ENCODE results near the gene PLEKHN1.
"Not testable (repeated sequence)": the region's sequence is repeated elsewhere in the genome, so short reads cannot be mapped to it uniquely, and the experiment has no call there.

The PLEKHN1 gene

DNA sequence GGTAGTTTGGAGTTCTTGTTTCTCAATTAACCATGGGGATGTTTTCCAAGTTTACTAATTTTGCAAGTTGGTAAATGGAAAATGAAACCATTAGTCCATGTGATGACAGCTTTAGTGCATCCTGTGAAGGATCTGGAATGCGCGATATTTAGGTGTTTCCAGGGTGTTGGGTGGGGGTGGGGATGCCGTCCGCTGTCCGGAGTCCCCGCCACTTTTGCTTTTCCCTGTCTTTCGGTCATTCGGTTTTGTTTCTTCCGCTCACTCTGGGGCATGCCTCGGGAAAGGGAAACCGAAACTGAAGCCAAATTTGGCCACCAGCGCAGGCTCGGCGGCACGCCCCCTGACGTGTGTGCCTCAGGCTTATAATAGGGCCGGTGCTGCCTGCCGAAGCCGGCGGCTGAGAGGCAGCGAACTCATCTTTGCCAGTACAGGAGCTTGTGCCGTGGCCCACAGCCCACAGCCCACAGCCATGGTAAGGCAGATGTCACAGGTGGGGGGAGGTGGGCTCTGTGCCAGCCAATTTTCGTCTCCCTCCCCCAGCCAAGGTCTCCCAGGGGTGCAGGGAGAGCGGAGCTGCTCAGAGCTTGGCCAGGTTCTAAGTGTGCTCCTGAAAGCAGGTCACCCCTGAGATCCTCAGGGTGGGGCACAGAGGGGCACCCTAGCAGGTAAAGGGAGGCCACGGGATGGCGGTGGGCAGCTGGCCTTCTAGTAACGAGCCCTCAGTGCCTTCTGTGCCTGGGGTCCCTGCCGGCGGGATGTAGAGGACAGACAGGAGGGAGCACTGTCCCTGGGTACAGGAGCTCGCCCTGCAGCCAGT is 47.0 kb downstream of the PLEKHN1 start, which contains the start of gene ISG15:
Gene ISG15 (plus strand): TSS at position 393 of the 817 bp plus-strand sequence. CDS start 77 bp downstream, at position 470.
- DNase-seq (ENCODE audit: low read depth) = peak; percentile 55

DNA sequence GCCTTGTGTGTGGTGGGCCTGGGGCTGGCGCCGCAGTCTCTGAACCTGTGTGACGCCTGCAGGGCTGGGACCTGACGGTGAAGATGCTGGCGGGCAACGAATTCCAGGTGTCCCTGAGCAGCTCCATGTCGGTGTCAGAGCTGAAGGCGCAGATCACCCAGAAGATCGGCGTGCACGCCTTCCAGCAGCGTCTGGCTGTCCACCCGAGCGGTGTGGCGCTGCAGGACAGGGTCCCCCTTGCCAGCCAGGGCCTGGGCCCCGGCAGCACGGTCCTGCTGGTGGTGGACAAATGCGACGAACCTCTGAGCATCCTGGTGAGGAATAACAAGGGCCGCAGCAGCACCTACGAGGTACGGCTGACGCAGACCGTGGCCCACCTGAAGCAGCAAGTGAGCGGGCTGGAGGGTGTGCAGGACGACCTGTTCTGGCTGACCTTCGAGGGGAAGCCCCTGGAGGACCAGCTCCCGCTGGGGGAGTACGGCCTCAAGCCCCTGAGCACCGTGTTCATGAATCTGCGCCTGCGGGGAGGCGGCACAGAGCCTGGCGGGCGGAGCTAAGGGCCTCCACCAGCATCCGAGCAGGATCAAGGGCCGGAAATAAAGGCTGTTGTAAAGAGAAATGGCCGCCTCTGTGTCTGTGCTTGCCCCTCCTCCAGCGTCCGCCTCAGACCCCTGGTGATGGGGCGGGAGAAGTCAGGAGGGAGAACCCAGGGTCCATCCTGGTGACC is 47.8 kb downstream of the PLEKHN1 start:
- DNase-seq (ENCODE audit: low read depth) = no peak

DNA sequence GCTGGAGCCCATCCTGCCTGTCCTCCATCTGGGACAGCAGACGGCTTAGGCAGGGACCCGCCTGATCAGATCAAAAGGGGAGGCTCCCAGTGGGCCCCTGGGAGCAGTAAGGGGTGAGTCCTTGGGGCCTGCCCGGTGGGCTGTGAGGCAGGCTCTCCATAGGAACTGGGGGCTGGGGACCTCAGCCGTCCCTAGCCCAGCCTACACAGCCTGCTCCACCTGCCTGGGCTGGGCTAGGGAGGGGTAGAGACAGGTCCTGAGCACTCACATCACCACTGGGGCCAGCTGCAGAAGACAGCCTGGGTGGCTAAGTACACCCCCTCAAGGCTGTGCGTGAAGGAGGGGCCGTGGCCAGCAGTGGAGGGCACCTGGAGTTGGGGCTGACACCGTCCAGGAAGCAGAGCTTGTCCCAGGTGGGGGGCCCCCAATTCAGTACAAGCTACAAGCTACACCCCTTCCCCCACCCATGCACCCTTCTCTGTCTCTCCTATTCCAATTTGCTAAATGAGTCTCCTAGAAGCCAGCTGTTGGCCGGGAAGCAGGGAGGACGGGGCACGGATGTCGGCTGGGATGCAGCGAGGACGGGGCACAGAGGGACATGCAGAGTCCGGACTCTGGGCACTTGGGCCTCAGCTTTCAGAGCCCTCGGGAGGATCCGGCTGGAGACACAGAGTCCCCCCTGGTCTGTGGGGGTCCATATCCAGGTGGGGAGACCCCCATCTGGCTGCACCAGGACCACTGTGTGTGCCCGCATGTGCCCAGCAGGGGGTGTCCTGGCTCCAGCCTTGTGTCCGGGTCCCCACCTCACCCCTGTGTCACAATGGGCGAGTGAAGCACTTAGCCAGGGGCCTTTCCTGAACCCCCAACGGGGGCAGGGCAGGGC is 48.8 kb downstream of the PLEKHN1 start:
- DNase-seq (ENCODE audit: low read depth) = no peak

DNA sequence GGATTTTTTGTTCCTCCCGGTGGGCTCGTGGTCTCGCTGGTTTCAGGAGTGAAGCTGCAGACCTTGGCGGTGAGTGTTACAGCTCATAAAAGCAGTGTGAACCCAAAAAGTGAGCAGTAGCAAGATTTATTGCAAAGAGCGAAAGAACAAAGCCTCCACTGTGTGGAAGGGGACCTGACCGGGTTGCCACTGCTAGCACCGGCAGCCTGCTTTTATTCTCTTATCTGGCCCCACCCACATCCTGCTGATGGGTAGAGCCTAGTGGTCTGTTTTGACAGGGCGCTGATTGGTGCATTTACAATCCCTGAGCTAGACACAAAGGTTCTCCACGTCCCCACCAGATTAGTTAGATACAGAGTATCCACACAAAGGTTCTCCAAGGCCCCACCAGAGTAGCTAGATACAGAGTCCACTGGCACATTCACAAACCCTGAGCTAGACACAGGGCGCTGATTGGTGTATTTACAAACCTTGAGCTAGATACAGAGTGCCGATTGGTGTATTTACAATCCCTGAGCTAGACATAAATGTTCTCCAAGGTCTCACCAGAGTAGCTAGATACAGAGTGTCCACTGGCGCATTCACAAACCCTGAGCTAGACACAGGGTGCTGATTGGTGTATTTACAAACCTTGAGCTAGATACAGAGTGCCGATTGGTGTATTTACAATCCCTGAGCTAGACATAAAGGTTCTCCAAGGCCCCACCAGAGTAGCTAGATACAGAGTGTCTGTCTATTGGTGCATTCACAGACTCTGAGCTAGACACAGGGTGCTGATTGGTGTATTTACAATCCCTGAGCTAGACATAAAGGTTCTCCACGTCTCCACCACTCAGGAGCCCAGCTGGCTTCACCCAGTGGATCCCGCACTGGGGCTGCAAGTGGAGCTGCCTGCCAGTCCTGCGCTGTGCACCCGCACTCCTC is 51.4 kb downstream of the PLEKHN1 start:
- DNase-seq (ENCODE audit: low read depth) = not testable (repeated sequence)

DNA sequence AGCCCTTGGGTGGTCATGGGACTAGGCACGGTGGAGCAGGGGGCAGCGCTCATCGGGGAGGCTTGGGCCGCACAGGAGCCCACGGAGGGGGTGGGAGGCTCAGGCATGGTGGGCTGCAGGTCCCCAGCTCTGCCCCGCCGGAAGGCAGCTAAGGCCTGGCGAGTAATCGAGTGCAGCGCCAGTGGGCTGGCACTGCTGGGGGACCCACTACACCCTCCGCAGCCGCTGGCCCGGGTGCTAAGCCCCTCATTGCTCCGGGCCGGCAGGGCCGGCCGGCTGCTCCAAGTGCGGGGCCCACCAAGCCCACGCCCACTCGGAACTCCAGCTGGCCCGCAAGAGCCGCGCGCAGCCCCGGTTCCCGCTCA is 52.0 kb downstream of the PLEKHN1 start:
- DNase-seq (ENCODE audit: low read depth) = not testable (repeated sequence)

DNA sequence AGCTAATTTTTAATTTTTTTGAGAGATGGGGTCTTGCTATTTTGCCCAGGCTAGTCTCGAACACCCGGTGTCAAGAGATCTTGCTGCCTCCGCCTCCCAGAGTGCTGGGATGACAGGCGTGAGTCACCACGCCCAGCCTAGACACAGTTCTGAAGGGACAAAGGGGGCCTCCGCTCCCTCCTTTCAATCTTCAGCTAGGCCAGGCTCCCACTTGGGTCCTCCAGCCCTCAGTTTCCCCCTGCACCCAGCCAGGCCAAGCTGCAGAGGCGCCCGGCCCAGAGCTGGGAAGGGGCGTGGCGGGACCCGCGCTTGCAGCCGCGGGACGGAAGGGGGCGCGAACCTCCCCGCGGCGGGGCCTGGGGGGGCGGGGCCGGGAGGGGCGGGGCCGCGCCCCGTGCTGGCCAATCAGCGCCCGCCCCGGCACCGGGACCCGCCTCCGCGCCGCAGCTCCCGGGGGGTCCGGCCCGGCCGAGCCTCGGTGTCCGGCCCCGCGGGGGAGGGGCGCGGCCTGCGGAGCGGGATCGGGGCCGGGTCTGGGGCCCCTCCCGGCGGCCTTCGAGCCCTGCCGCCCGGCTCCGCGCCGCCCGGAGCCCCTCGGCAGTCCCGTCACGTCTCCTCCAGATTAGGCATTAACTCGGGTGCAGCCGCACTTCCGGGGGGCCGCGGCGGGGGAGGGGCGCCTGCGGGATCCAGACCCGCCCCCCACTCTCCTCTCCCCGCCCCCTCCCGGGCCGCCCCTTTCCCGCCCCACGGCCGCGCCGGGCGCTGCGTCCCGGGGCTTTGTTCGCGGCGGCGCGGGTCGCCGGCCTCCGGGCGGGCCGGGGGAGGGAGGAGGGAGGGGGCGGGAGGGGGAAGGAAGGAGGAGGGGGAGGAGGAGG is 53.1 kb downstream of the PLEKHN1 start:
- DNase-seq (ENCODE audit: low read depth) = no peak

DNA sequence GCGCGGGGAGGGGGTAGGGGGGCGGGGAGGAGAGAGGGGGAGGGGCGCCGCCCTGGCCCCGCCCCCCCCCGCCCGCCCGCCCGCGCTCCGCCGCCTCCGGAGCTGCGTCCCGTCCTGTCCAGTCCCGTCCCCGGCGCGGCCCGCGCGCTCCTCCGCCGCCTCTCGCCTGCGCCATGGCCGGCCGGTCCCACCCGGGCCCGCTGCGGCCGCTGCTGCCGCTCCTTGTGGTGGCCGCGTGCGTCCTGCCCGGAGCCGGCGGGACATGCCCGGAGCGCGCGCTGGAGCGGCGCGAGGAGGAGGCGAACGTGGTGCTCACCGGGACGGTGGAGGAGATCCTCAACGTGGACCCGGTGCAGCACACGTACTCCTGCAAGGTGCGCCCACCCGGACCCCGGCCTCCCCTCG is 53.7 kb downstream of the PLEKHN1 start, which contains the start of gene AGRN:
Gene AGRN (plus strand): TSS at position 121 of the 405 bp plus-strand sequence. CDS start 53 bp downstream, at position 174.
- no peak for DNase-seq (ENCODE audit: low read depth)

DNA sequence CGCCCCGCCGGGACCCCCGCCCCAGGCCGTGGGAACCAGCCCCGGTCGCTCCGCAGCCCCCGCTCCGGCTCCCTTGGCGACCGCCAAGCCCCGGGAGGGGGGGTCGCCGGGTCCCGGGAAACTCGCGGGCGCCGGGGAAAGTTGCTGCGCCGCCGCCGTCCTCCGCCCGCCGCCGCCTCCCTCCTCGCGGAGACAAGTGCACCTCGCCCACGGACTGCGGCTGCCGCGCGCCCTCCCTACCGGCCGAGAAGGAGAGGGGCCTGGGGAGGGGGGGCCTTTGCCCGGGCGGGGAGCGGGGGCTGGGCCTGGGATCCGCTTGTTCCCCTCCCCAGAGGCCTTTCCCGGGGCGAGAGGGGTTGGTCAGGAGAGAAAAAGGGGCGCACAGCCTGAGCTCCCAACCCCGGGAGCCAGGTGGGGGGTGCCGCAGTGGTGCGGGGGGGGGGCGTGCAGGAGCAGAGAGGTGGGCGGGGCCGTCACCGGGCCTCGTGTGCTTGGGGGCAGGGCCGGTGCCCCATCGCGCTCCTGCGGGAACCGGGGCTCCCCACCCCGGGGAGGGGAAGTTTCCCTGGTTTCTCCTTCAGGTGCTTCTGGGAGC is 54.2 kb downstream of the PLEKHN1 start:
- DNase-seq (ENCODE audit: low read depth) = no peak

DNA sequence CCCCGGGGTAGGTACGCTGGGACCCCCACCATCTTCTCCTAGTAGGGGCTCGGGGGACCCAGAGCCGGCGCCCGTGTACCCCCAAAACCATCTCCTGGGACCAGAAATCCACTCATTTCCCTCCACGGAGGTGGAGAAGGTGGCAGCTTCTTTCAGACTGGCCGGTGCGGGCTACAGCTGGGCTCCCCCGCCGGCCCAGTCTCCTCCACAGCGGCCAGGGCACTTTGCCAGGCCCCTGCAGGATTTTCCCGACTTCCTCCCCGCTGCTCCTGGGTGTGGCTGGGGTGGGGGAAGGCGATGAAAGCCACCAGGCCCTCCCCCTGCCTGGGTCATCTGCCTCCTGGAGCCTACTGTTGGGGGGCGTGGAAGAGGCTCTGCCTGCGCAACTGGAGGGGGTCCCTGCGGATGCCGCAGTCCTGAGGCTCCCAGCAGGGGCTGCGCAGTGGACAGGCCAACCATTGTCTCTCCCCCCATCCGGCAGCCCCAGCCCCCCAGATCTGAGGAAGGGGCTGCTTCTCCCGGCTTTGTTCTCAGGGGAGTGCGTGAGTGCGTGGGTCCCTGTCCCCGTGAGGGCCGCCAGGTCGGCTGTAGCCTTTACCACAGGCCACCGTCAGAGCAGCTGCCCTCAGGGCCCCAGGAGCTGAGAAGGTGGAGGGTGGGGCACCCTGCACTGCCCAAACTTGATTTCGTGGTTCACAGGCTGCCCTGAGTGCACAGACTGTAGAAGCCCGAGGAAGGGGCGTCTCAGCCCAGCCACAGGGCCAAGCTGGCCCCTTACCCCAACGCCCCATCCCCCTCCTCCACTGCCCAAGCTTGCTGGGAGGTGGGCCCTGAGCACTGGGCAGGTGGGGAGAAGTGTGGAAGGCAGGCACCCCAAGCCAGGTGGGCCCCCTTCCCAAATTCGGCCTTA is 55.0 kb downstream of the PLEKHN1 start:
- DNase-seq (ENCODE audit: low read depth) = no peak

DNA sequence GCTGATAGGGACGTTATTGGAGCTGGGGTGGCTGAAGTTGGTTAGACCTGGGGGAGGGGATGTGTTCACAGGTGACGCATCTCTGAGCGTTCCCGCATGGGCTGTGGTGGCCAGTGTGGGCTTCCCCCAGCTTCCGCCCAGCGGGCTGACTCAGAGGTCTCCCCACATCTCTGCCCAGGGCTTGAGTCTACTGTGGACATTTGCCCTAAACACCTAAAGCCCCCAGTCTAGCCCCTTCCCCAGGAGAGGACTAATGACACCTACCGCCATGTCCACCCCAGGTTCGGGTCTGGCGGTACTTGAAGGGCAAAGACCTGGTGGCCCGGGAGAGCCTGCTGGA is 55.6 kb downstream of the PLEKHN1 start:
- DNase-seq (ENCODE audit: low read depth) = no peak

DNA sequence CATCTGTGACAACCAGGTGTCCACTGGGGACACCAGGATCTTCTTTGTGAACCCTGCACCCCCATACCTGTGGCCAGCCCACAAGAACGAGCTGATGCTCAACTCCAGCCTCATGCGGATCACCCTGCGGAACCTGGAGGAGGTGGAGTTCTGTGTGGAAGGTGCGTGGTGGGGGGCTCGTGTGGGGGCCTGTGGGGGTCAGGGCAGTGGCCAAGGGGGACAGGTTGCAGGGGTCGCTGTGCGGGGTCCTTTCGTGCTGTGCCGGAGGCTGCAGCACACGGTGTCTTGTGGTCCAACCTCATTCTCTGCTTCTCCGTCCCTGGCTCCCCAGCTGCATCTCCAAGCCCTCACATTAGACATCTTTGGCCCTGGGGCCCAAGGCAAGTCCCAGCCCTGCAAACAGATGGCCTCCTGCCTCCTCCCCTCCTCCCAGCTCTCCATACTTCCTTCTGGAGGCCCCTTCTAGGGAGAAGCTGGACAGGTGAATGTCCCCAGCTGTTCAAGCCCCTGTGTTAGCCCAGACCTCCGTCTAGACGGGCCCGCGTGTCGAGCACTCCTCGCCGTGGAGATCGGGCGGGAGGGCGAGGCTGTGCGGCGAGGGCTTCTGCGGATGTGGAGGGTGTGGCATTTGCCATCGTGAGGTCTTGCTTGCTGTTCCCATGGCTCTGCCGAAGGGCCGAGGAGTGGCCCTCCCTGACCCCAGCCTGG is 56.2 kb downstream of the PLEKHN1 start:
- DNase-seq (ENCODE audit: low read depth) = no peak

DNA sequence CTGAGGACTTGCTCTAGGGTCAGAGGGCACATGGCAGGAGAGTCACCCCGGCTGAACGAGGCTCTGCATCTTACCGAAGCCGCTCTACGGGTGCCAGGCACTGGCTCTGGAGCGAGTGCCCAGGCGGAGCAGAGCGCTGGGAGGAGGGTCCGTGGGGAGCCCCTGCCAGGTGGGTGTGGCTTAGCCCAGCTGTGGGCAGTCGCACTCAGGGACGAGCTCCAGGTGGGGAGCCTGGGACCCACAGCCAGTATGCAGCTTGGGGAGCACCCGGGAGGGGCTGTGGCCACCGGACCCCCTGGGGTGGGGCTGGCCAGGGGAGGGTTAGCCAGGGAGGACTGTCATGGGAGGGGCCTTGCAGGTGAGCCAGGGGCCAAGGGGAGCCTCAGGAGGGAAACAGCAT is 57.4 kb downstream of the PLEKHN1 start:
- DNase-seq (ENCODE audit: low read depth) = no peak

DNA sequence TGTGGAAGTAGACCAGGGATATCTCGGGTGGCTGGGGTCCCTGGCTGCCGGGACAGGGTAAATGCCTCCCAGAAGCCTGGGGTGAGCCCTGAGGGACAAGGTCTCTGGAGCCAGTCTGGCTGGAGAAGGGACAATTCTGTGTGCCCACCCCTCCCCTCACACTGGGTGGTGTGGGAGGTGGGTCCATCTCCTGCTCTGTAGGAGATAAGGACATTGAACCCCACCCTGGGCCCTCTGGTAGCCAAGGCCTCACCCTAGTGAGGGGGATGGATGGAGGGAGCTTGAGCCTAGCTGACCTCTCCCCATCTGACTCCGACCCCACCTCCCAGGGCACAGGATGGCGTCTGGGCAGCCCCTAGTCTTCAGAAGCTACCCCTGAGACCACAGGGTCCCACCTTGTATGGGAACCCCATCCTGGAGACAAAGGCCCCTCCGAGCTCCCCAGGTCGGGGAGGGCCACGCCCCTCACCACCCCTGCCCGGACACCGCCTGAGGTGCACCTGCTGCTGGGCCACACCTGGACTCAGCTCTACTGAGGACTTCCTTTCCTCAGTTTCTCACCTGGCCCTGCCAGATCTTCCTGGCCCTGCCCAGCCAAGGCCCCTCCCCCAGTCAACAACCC is 58.0 kb downstream of the PLEKHN1 start:
- no peak for DNase-seq (ENCODE audit: low read depth)

DNA sequence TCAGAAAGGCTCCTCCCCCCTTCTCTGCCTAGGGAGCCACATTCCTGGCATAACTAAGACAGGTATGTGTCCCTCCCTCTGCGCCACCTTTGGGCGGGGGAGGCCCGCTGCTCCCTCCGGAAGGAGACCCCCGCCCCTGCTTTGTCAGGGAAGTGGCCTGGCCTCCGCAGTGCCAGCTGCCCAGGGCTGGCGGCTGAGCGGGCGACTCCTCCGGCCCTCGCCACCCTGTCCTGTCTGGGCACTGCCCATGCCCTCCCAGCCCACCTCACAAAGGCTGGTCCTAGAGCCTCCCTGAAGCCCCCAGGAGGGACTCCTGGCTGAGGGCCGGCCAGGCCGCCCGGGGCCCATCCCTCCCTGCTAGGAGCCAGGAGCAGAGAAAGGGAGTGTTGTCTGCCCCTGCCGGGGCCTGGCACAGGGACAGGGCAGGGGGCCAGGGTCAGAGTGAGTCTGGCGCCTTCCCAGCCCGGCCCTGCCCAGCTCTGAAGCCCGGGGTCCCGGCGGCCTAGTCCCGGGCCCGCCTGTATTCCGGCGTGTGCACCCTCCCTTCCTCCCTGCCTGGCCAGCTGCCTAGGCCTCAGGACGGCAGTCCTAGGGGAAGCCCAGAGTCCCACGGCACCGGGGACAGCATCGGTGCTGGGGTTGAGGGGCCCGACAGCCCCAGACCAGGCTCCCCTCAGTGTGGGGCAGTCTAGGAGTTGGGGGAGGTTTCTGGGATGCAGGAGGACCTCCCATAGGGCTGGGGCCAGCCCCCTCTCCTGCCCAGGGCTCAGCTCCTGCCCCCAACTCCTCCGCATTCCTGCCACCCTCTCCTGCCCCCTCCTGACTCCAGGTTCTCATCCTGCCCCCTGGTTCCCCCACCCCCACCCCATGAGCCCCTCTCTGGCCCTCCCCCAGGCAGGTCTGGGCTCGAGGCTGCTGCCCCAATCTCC is 58.8 kb downstream of the PLEKHN1 start:
- DNase-seq (ENCODE audit: low read depth) = no peak
